HL-60 (cell line): ENCODE results near the gene UBN1.

ENCODE experiments used
- DNase-seq, 2 experiments: peaks; one replicate each; pipeline ENCODE4 v3.0.0-alpha.2; 2010 to 2020; ENCODE audit warnings: low read depth in 1 of 2, low spot score in 1 of 2
- H3K27ac ChIP-seq: fragments of 250-450 bp; sonication (Bioruptor Pico); replicated peaks from 2 replicates; pipeline ENCODE4 v1.5.1; 2020; ENCODE audit warnings: mild to moderate bottlenecking, moderate library complexity
- H3K27me3 ChIP-seq: fragments of 250-450 bp; sonication (Bioruptor Pico); 2 replicates; pipeline ENCODE4 v1.5.1; 2021; ENCODE audit warnings: mild to moderate bottlenecking, moderate library complexity; ENCODE audit not compliant: insufficient read depth, poor library complexity, severe bottlenecking
- H3K4me3 ChIP-seq: replicated peaks from 2 replicates; pipeline ENCODE4 v1.5.1; 2011; ENCODE audit warnings: mild to moderate bottlenecking, control low read depth, low read length; ENCODE audit not compliant: insufficient read depth
- CTCF ChIP-seq: IDR thresholded peaks from one replicate; pipeline ENCODE4 v1.5.1; 2011; ENCODE audit warnings: low read length, control low read depth, inconsistent platforms; ENCODE audit not compliant: insufficient read depth
- GABPA ChIP-seq: IDR thresholded peaks from 2 replicates; pipeline ENCODE4 v1.6.1; 2012; ENCODE audit warnings: low read depth
- POLR2AphosphoS5 ChIP-seq: IDR thresholded peaks from 2 replicates; pipeline ENCODE4 v1.6.1; 2012; ENCODE audit warnings: low read depth
- REST ChIP-seq: IDR thresholded peaks from 2 replicates; pipeline ENCODE4 v1.6.1; 2012; ENCODE audit warnings: low read depth; ENCODE audit not compliant: insufficient replicate concordance
- SPI1 ChIP-seq: IDR thresholded peaks from 2 replicates; pipeline ENCODE4 v1.6.1; 2012; ENCODE audit warnings: low read depth, mild to moderate bottlenecking, borderline replicate concordance

Gene UBN1

GRCh38 chr16:4911970-4912386, 64.7 kb downstream of the UBN1 start:
- no peak overlapping the region for H3K27ac ChIP-seq
- TF ChIP-seq POLR2AphosphoS5 (no peak), SPI1 (no peak), CTCF (no peak), REST (no peak), GABPA (no peak)
- no peaks in the 10 kb centered on the region for H3K27me3 ChIP-seq
- DNase-seq: no peak
- no peak overlapping the region for H3K4me3 ChIP-seq

- Histone ChIP-seq H3K27ac (no peak overlapping the region), H3K4me3 (no peak overlapping the region), H3K27me3 (no peaks in the 10 kb centered on the region)
- no peak for TF ChIP-seq REST
- TF ChIP-seq POLR2AphosphoS5: no peak
- TF ChIP-seq CTCF: no peak
- no peak for TF ChIP-seq SPI1
- no peak for TF ChIP-seq GABPA
- DNase-seq: no peak
These were observed 66.0 kb downstream of the UBN1 start for GRCh38 chr16:4913130-4913773.

GRCh38 chr16:4913774-4914525, 66.7 kb downstream of the UBN1 start:
- no peak for DNase-seq
- H3K27me3 ChIP-seq: no peaks in the 10 kb centered on the region
- no peak overlapping the region for H3K4me3 ChIP-seq
- TF ChIP-seq REST: no peak
- no peak for TF ChIP-seq GABPA
- no peak for TF ChIP-seq SPI1
- no peak for TF ChIP-seq CTCF
- no peak for TF ChIP-seq POLR2AphosphoS5
- no peak overlapping the region for H3K27ac ChIP-seq
